Lung (tissue), 12 donors: ENCODE data around the gene NFIA. TPM values are rescaled to one million over a fixed set of nuclear protein-coding genes. Genes with fewer than 3 reads are reported as not detected.

Source experiments
- ATAC-seq: fragments of 200-7000 bp; cut with Tn5 transposase; one replicate; pipeline ENCODE4 v1.9.1; 2020; ENCODE audit warnings: moderate number of reproducible peaks; ENCODE audit not compliant: insufficient read depth, low FRiP score
- DNase-seq, 3 donors: peaks; one replicate each; pipeline ENCODE4 v3.0.0-alpha.2; 2013 to 2017
- H3K27ac ChIP-seq, 2 donors: one replicate each; pipeline ENCODE4 v1.5.1; 2013; ENCODE audit warnings: mild to moderate bottlenecking in 2 of 2, moderate library complexity in 2 of 2, control low read depth in 1 of 2, inconsistent platforms in 1 of 2, low read depth in 1 of 2, low read length in 1 of 2
- H3K27me3 ChIP-seq, 3 donors: one replicate each; pipeline ENCODE4 v1.5.1; 2013; ENCODE audit warnings: low read length in 2 of 3; ENCODE audit not compliant: control insufficient read depth in 3 of 3, insufficient read depth in 3 of 3
- H3K36me3 ChIP-seq, 4 donors: one replicate each; pipeline ENCODE4 v1.5.1; 2013; ENCODE audit warnings: low read length in 4 of 4, mild to moderate bottlenecking in 1 of 4, moderate library complexity in 1 of 4; ENCODE audit not compliant: control insufficient read depth in 4 of 4, insufficient read depth in 4 of 4
- H3K4me1 ChIP-seq, 5 donors: one replicate each; pipeline ENCODE4 v1.5.1; 2013; ENCODE audit warnings: low read length in 5 of 5, mild to moderate bottlenecking in 2 of 5, moderate library complexity in 1 of 5; ENCODE audit not compliant: control insufficient read depth in 5 of 5, insufficient read depth in 5 of 5
- H3K4me3 ChIP-seq: one replicate; pipeline ENCODE4 v1.5.1; 2013; ENCODE audit warnings: mild to moderate bottlenecking, control low read depth, moderate library complexity
- H3K9ac ChIP-seq, 2 donors: one replicate each; pipeline ENCODE4 v1.5.1; 2013; ENCODE audit warnings: low read length in 2 of 2, control low read depth in 1 of 2; ENCODE audit not compliant: insufficient read depth in 1 of 2
- H3K9me3 ChIP-seq, 4 donors: one replicate each; pipeline ENCODE4 v1.5.1; 2013; ENCODE audit warnings: low read length in 3 of 4, mild to moderate bottlenecking in 1 of 4, moderate library complexity in 1 of 4; ENCODE audit not compliant: control insufficient read depth in 4 of 4, insufficient read depth in 3 of 4
- CTCF ChIP-seq: IDR thresholded peaks from 2 replicates; pipeline ENCODE4 v1.5.1; 2012; ENCODE audit warnings: mild to moderate bottlenecking; ENCODE audit errors: control extremely low read depth, extremely low read depth
- WGBS, 2 donors: extraction: QIAGEN DNeasy Blood & Tissue Kit; methylation state at CpG; one replicate each; pipeline ENCODE4 v1.1.7; 2013; 5-methylcytosine and 5-hydroxymethylcytosine counted together
- polyA plus RNA-seq, 2 donors: library from polyadenylated mRNA; stranded (reverse); fragments of 200-250 nt; gene quantifications; one replicate each; pipeline ENCODE4 v1.2.1, GENCODE V29; 2013
- total RNA-seq, 2 donors: library from RNA; depleted of rRNA in 1 of 2; stranded (reverse); fragments of >200 nt in 1 of 2; gene quantifications; one replicate each; pipeline ENCODE4 v1.2.1, GENCODE V29; 2014 to 2021
- donor health status: control.
- donor health status: control.
- donor health status: Bipolar disorder and iron deficiency.
- donor health status: healthy.
- donor health status: DM: yes; HTN: yes; CAD: no.

The NFIA gene
- total and polyA plus RNA-seq, 4 donors: 3.0 to 63.4 (median 34.2) TPM

GRCh38 chr1:61208172-61208571, 125.8 kb downstream of the NFIA start:
- Histone ChIP-seq H3K4me3 (no peak overlapping the region), H3K36me3 (no peaks in the 10 kb centered on the region), H3K27ac (no peak overlapping the region), H3K4me1 (peaks cover 0 to 15% (median 6%) of the 10 kb centered on the region in 5 donors), H3K9ac (no peak overlapping the region), H3K9me3 (no peaks in the 10 kb centered on the region), H3K27me3 (no peaks in the 10 kb centered on the region)
- TF ChIP-seq CTCF: no peak
- ATAC-seq (no peak), DNase-seq (no peak)

GRCh38 chr1:61208831-61209230, 126.5 kb downstream of the NFIA start:
- H3K4me1 ChIP-seq: peaks cover 0 to 11% (median under 1%) of the 10 kb centered on the region in 5 donors
- no peak overlapping the region for H3K9ac ChIP-seq
- no peaks in the 10 kb centered on the region for H3K27me3 ChIP-seq
- WGBS, 2 donors: 77 to 89% methylated on average over 2 of the region's 2 CpGs
- H3K9me3 ChIP-seq: no peaks in the 10 kb centered on the region
- H3K27ac ChIP-seq: no peak overlapping the region
- H3K36me3 ChIP-seq: peaks cover 0 to 2% (median 0%) of the 10 kb centered on the region in 4 donors
- no peak for DNase-seq
- no peak for TF ChIP-seq CTCF
- H3K4me3 ChIP-seq: no peak overlapping the region
- no peak for ATAC-seq

- H3K27ac ChIP-seq: no peak overlapping the region
- 75 to 86% methylated on average over 3 of the region's 3 CpGs for WGBS, 2 donors
- peaks cover 0 to 18% (median 3%) of the 10 kb centered on the region in 5 donors for H3K4me1 ChIP-seq
- H3K27me3 ChIP-seq: no peaks in the 10 kb centered on the region
- H3K9me3 ChIP-seq: no peaks in the 10 kb centered on the region
- peaks cover 0 to 3% (median 0%) of the 10 kb centered on the region in 4 donors for H3K36me3 ChIP-seq
- DNase-seq (no peak), ATAC-seq (no peak)
- H3K9ac ChIP-seq: no peak overlapping the region
- TF ChIP-seq CTCF: no peak
- H3K4me3 ChIP-seq: no peak overlapping the region
These were observed 128.2 kb downstream of the NFIA start for GRCh38 chr1:61210435-61211154.
